ENCODE measurements around the gene CTNNA3. TPM values are rescaled to one million over a fixed set of nuclear protein-coding genes. Genes with fewer than 3 reads are reported as not detected.
"Not testable (repeated sequence)": the region's sequence is repeated elsewhere in the genome, so short reads cannot be mapped to it uniquely, and the experiment has no call there.

The CTNNA3 gene
- total and polyA plus RNA-seq, 4 donors = 0.16 to 2.4 (median 1.4) TPM

DNA sequence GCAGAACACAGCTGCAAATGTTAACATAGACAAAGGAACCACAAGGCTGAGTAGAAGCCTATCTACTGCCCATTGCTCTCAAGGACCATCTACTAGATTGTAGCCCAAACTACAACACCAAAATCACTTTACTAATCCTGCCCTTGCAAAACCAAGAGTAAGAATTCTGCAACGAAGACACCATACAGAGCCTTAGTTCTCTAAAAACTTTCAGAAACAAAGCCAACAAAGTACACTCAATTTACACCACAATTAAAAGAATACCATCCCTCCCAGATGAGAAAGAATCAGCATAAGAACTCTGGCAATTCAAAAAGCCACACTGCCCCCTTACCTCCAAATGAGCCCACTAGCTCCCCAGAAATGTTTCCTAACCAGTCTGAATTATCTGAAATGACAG lies 294.3 kb downstream of the CTNNA3 start:
- Histone ChIP-seq H3K9me3 (ENCODE audit: control insufficient read depth in 4 of 4, low read length in 3 of 4) (no peaks in the 10 kb centered on the region), H3K27ac (ENCODE audit: low read depth in 1 of 2, low read length in 2 of 2) (no peak overlapping the region), H3K27me3 (ENCODE audit: control insufficient read depth in 4 of 4, insufficient read depth in 4 of 4, low read length in 3 of 4) (no peaks in the 10 kb centered on the region), H3K4me3 (ENCODE audit: low read depth in 1 of 3, low read length in 3 of 3) (no peak overlapping the region), H3K4me1 (ENCODE audit: control insufficient read depth in 4 of 4, insufficient read depth in 4 of 4, low read length in 3 of 4) (no peaks in the 10 kb centered on the region), H3K9ac (ENCODE audit: low read depth in 1 of 2, low read length in 2 of 2) (no peak overlapping the region), H3K36me3 (ENCODE audit: control insufficient read depth in 4 of 4, insufficient read depth in 3 of 4, low read depth in 1 of 4, low read length in 3 of 4) (no peaks in the 10 kb centered on the region)
- 17% methylated on average over 1 of the region's 1 CpG for WGBS
- DNase-seq (ENCODE audit: low spot score) = no peak
- TF ChIP-seq, protein P1, sequence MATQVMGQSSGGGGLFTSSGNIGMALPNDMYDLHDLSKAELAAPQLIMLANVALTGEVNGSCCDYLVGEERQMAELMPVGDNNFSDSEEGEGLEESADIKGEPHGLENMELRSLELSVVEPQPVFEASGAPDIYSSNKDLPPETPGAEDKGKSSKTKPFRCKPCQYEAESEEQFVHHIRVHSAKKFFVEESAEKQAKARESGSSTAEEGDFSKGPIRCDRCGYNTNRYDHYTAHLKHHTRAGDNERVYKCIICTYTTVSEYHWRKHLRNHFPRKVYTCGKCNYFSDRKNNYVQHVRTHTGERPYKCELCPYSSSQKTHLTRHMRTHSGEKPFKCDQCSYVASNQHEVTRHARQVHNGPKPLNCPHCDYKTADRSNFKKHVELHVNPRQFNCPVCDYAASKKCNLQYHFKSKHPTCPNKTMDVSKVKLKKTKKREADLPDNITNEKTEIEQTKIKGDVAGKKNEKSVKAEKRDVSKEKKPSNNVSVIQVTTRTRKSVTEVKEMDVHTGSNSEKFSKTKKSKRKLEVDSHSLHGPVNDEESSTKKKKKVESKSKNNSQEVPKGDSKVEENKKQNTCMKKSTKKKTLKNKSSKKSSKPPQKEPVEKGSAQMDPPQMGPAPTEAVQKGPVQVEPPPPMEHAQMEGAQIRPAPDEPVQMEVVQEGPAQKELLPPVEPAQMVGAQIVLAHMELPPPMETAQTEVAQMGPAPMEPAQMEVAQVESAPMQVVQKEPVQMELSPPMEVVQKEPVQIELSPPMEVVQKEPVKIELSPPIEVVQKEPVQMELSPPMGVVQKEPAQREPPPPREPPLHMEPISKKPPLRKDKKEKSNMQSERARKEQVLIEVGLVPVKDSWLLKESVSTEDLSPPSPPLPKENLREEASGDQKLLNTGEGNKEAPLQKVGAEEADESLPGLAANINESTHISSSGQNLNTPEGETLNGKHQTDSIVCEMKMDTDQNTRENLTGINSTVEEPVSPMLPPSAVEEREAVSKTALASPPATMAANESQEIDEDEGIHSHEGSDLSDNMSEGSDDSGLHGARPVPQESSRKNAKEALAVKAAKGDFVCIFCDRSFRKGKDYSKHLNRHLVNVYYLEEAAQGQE (IDR thresholded peaks at IDR 0.05) = no peak
- TF ChIP-seq NR2F2 (IDR thresholded peaks at IDR 0.05) = no peak
- no peak for TF ChIP-seq FOXA1 (IDR thresholded peaks at IDR 0.05)
- no peak for TF ChIP-seq SP1 (IDR thresholded peaks at IDR 0.05)
- TF ChIP-seq HNF4G (IDR thresholded peaks at IDR 0.05) = no peak
- no peak for TF ChIP-seq ZBTB33 (IDR thresholded peaks at IDR 0.05)

GRCh38 chr10:67386841-67387533 lies 309.0 kb downstream of the CTNNA3 start:
- not testable (repeated sequence) for H3K27ac ChIP-seq (ENCODE audit: low read depth in 1 of 2, low read length in 2 of 2); H3K9me3 ChIP-seq (ENCODE audit: control insufficient read depth in 4 of 4, low read length in 3 of 4); H3K27me3 ChIP-seq (ENCODE audit: control insufficient read depth in 4 of 4, insufficient read depth in 4 of 4, low read length in 3 of 4); H3K4me1 ChIP-seq (ENCODE audit: control insufficient read depth in 4 of 4, insufficient read depth in 4 of 4, low read length in 3 of 4); H3K9ac ChIP-seq (ENCODE audit: low read depth in 1 of 2, low read length in 2 of 2); H3K36me3 ChIP-seq (ENCODE audit: control insufficient read depth in 4 of 4, insufficient read depth in 3 of 4, low read depth in 1 of 4, low read length in 3 of 4); DNase-seq (ENCODE audit: low spot score)
- H3K4me3 ChIP-seq (ENCODE audit: low read depth in 1 of 3, low read length in 3 of 3) = peak overlapping the region in 1 of 3 donors; percentile 4
- 14% methylated on average over 33 of the region's 33 CpGs for WGBS

DNA sequence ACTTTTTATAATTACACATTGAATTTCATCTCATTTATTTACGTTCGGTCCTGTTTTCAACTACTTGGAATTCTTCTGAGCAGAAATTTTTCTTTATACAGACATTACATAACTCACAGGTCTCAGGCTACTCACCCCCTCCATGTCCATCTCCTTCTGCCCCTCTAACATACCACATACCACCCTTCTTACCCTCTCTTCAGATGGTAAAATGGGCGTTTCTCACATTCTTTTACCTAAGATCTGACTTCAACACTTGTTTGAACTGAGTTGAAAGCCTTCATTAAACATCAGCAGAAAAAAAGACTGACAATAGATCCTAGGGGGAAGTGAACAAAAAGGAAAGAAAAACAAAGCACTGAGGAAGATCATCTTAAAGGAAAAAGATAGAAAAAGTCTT lies 309.7 kb downstream of the CTNNA3 start:
- no peak for DNase-seq (ENCODE audit: low spot score)
- Histone ChIP-seq H3K4me3 (ENCODE audit: low read depth in 1 of 3, low read length in 3 of 3) (no peak overlapping the region), H3K27me3 (ENCODE audit: control insufficient read depth in 4 of 4, insufficient read depth in 4 of 4, low read length in 3 of 4) (no peaks in the 10 kb centered on the region), H3K36me3 (ENCODE audit: control insufficient read depth in 4 of 4, insufficient read depth in 3 of 4, low read depth in 1 of 4, low read length in 3 of 4) (no peaks in the 10 kb centered on the region), H3K9me3 (ENCODE audit: control insufficient read depth in 4 of 4, low read length in 3 of 4) (no peaks in the 10 kb centered on the region), H3K4me1 (ENCODE audit: control insufficient read depth in 4 of 4, insufficient read depth in 4 of 4, low read length in 3 of 4) (no peaks in the 10 kb centered on the region), H3K9ac (ENCODE audit: low read depth in 1 of 2, low read length in 2 of 2) (no peak overlapping the region), H3K27ac (ENCODE audit: low read depth in 1 of 2, low read length in 2 of 2) (no peak overlapping the region)
- WGBS = 87% methylated on average over 3 of the region's 3 CpGs
- TF ChIP-seq FOXA2 (IDR thresholded peaks at IDR 0.05) = no peak

- no peak for DNase-seq (ENCODE audit: low spot score)
- 94% methylated on average over 2 of the region's 2 CpGs for WGBS
- Histone ChIP-seq H3K27me3 (ENCODE audit: control insufficient read depth in 4 of 4, insufficient read depth in 4 of 4, low read length in 3 of 4) (no peaks in the 10 kb centered on the region), H3K4me1 (ENCODE audit: control insufficient read depth in 4 of 4, insufficient read depth in 4 of 4, low read length in 3 of 4) (no peaks in the 10 kb centered on the region), H3K4me3 (ENCODE audit: low read depth in 1 of 3, low read length in 3 of 3) (no peak overlapping the region), H3K27ac (ENCODE audit: low read depth in 1 of 2, low read length in 2 of 2) (no peak overlapping the region), H3K9me3 (ENCODE audit: control insufficient read depth in 4 of 4, low read length in 3 of 4) (no peaks in the 10 kb centered on the region), H3K9ac (ENCODE audit: low read depth in 1 of 2, low read length in 2 of 2) (no peak overlapping the region), H3K36me3 (ENCODE audit: control insufficient read depth in 4 of 4, insufficient read depth in 3 of 4, low read depth in 1 of 4, low read length in 3 of 4) (no peaks in the 10 kb centered on the region)
- TF ChIP-seq JUND (IDR thresholded peaks at IDR 0.05) = no peak
- no peak for TF ChIP-seq RXRA (IDR thresholded peaks at IDR 0.05)
- no peak for TF ChIP-seq TAF1 (conservative IDR thresholded peaks at IDR 0.05)
- no peak for TF ChIP-seq RAD21 (IDR thresholded peaks at IDR 0.05)
- TF ChIP-seq HNF4A (conservative IDR thresholded peaks at IDR 0.05) = no peak
- TF ChIP-seq, protein P1 (IDR thresholded peaks at IDR 0.05) = no peak
- no peak for TF ChIP-seq FOXA1 (IDR thresholded peaks at IDR 0.05)
- no peak for TF ChIP-seq GABPA (IDR thresholded peaks at IDR 0.05 in 1 of 2, conservative IDR thresholded peaks at IDR 0.05 in 1 of 2)
Measured at GRCh38 chr10:67385566-67385965, 310.4 kb downstream of the CTNNA3 start.
